ENCODE results near the gene ABCA12.

Gene ABCA12

GRCh38 chr2:215052810-215053209 is 85.6 kb downstream of the ABCA12 start:
- Histone ChIP-seq H3K4me2 (ENCODE audit: low read length) (no peak overlapping the region), H3K9me3 (ENCODE audit: insufficient read depth, low read length) (no peaks in the 10 kb centered on the region), H3K79me2 (ENCODE audit: low read length) (no peaks in the 10 kb centered on the region), H3K9ac (ENCODE audit: low read length) (no peak overlapping the region), H3K36me3 (replicated peaks; ENCODE audit: low read depth, low read length) (no peaks in the 10 kb centered on the region), H3K27me3 (ENCODE audit: low read depth, low read length) (no peaks in the 10 kb centered on the region), H3K4me3 (ENCODE audit: low read length) (no peak overlapping the region), H2AFZ (ENCODE audit: low read depth, low read length) (no peak overlapping the region), H3K4me1 (ENCODE audit: low read length) (no peaks in the 10 kb centered on the region), H4K20me1 (ENCODE audit: insufficient read depth, low read length) (no peaks in the 10 kb centered on the region), H3K27ac (ENCODE audit: low read length) (no peak overlapping the region)
- no peak for TF ChIP-seq EZH2phosphoT487 (IDR thresholded peaks at IDR 0.05; ENCODE audit: low read depth)
- no peak for TF ChIP-seq CTCF (IDR thresholded peaks at IDR 0.05; ENCODE audit: low read depth, low read length)

- no peak overlapping the region for H3K27ac ChIP-seq (ENCODE audit: low read length)
- no peaks in the 10 kb centered on the region for H3K27me3 ChIP-seq (ENCODE audit: low read depth, low read length)
- H3K4me2 ChIP-seq (ENCODE audit: low read length), result no peak overlapping the region
- H2AFZ ChIP-seq (ENCODE audit: low read depth, low read length), result no peak overlapping the region
- H3K9ac ChIP-seq (ENCODE audit: low read length), result no peak overlapping the region
- H3K36me3 ChIP-seq (replicated peaks; ENCODE audit: low read depth, low read length), result no peaks in the 10 kb centered on the region
- H4K20me1 ChIP-seq (ENCODE audit: insufficient read depth, low read length), result no peaks in the 10 kb centered on the region
- H3K4me3 ChIP-seq (ENCODE audit: low read length), result no peak overlapping the region
- no peak for TF ChIP-seq EZH2phosphoT487 (IDR thresholded peaks at IDR 0.05; ENCODE audit: low read depth)
- no peak for TF ChIP-seq CTCF (IDR thresholded peaks at IDR 0.05; ENCODE audit: low read depth, low read length)
- H3K79me2 ChIP-seq (ENCODE audit: low read length), result no peaks in the 10 kb centered on the region
- H3K4me1 ChIP-seq (ENCODE audit: low read length), result no peaks in the 10 kb centered on the region
- H3K9me3 ChIP-seq (ENCODE audit: insufficient read depth, low read length), result no peaks in the 10 kb centered on the region
These were observed 86.0 kb downstream of the ABCA12 start for GRCh38 chr2:215052404-215052803.

- no peak overlapping the region for H3K4me3 ChIP-seq (ENCODE audit: low read length)
- TF ChIP-seq CTCF (IDR thresholded peaks at IDR 0.05; ENCODE audit: low read depth, low read length) (no peak), EZH2phosphoT487 (IDR thresholded peaks at IDR 0.05; ENCODE audit: low read depth) (no peak)
- H3K9ac ChIP-seq (ENCODE audit: low read length), result no peak overlapping the region
- H3K9me3 ChIP-seq (ENCODE audit: insufficient read depth, low read length), result no peaks in the 10 kb centered on the region
- no peak overlapping the region for H3K4me2 ChIP-seq (ENCODE audit: low read length)
- H3K79me2 ChIP-seq (ENCODE audit: low read length), result no peaks in the 10 kb centered on the region
- H3K27me3 ChIP-seq (ENCODE audit: low read depth, low read length), result no peaks in the 10 kb centered on the region
- H3K27ac ChIP-seq (ENCODE audit: low read length), result no peak overlapping the region
- H3K36me3 ChIP-seq (replicated peaks; ENCODE audit: low read depth, low read length), result no peaks in the 10 kb centered on the region
- no peaks in the 10 kb centered on the region for H4K20me1 ChIP-seq (ENCODE audit: insufficient read depth, low read length)
- no peak overlapping the region for H2AFZ ChIP-seq (ENCODE audit: low read depth, low read length)
- no peaks in the 10 kb centered on the region for H3K4me1 ChIP-seq (ENCODE audit: low read length)
These were observed 89.1 kb downstream of the ABCA12 start for GRCh38 chr2:215049341-215049740.

- Histone ChIP-seq H3K27me3 (ENCODE audit: low read depth, low read length) (no peaks in the 10 kb centered on the region), H3K9me3 (ENCODE audit: insufficient read depth, low read length) (no peaks in the 10 kb centered on the region), H3K79me2 (ENCODE audit: low read length) (no peaks in the 10 kb centered on the region), H3K27ac (ENCODE audit: low read length) (no peak overlapping the region), H3K9ac (ENCODE audit: low read length) (no peak overlapping the region), H3K36me3 (replicated peaks; ENCODE audit: low read depth, low read length) (no peaks in the 10 kb centered on the region), H3K4me3 (ENCODE audit: low read length) (no peak overlapping the region), H3K4me2 (ENCODE audit: low read length) (no peak overlapping the region), H3K4me1 (ENCODE audit: low read length) (no peaks in the 10 kb centered on the region), H4K20me1 (ENCODE audit: insufficient read depth, low read length) (no peaks in the 10 kb centered on the region), H2AFZ (ENCODE audit: low read depth, low read length) (no peak overlapping the region)
- TF ChIP-seq CTCF (IDR thresholded peaks at IDR 0.05; ENCODE audit: low read depth, low read length), result no peak
- TF ChIP-seq EZH2phosphoT487 (IDR thresholded peaks at IDR 0.05; ENCODE audit: low read depth), result no peak
These were observed 100.0 kb downstream of the ABCA12 start for GRCh38 chr2:215038421-215038820.
